Type B pancreatic cell (in vitro differentiated cells): ENCODE data around the gene B4GALNT4. TPM values are rescaled to one million over a fixed set of nuclear protein-coding genes. Genes with fewer than 3 reads are reported as not detected.

Source experiments
- DNase-seq: peaks from one replicate; pipeline ENCODE4 v3.0.0; 2021; ENCODE audit warnings: mixed read lengths; ENCODE audit not compliant: unreplicated experiment; ENCODE audit errors: extremely low spot score
- H3K27ac Mint-ChIP-seq: 2 replicates; pipeline ENCODE4 v1.8.0; 2021; ENCODE audit warnings: mild to moderate bottlenecking, mixed read lengths
- H3K27me3 Mint-ChIP-seq: 2 replicates; pipeline ENCODE4 v1.8.0; 2021; ENCODE audit warnings: mixed read lengths
- H3K36me3 Mint-ChIP-seq: 2 replicates; pipeline ENCODE4 v1.8.0; 2021; ENCODE audit warnings: mixed read lengths
- H3K4me1 Mint-ChIP-seq: one replicate; pipeline ENCODE4 v1.8.0; 2021; ENCODE audit warnings: mixed read lengths; ENCODE audit not compliant: unreplicated experiment
- H3K4me3 Mint-ChIP-seq: 2 replicates; pipeline ENCODE4 v1.8.0; 2021; ENCODE audit warnings: mild to moderate bottlenecking, mixed read lengths
- H3K9me3 Mint-ChIP-seq: 2 replicates; pipeline ENCODE4 v1.8.0; 2021; ENCODE audit warnings: mixed read lengths
- total RNA-seq: library from RNA; stranded (reverse); gene quantifications from 2 replicates; pipeline ENCODE4 v1.2.1, GENCODE V29; 2021; ENCODE audit warnings: low replicate concordance
- TF ChIP-seq, protein P1 (sequence below): fragments of 200-600 bp; sonication (generic); conservative IDR thresholded peaks from 2 replicates; pipeline ENCODE4 v1.5.0; 2021; ENCODE audit warnings: antibody characterized with exemption, mild to moderate bottlenecking

The B4GALNT4 gene
- total RNA-seq, 1 donor from 2014 or later = 185 TPM

DNA sequence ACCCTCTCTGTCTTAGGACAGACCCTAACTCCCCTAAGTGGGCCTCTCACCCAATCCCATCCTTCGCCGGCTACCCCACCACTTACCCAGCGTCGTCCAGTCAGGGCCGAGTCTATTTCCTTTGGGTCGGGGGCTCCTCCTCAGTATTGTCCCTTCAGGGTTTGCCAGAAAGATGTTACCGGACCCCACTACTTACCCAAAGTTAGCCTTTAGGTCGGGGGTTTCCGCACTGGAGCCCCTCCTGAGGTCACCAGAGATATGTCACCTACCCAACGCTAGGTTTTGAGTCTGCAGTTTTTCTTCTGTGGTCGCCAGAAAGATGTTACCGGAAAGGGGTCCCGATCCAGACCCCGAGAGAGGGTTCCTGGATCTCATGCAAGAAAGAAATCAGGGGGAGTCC, 17.9 kb upstream of the B4GALNT4 start:
- Mint-ChIP-seq H3K4me3 (no peak overlapping the region), H3K9me3 (peaks cover 3% of the 10 kb centered on the region), H3K36me3 (no peaks in the 10 kb centered on the region), H3K4me1 (peaks cover 28% of the 10 kb centered on the region), H3K27me3 (peaks cover 3% of the 10 kb centered on the region), H3K27ac (no peak overlapping the region)
- no peak for DNase-seq
- TF ChIP-seq, protein P1, sequence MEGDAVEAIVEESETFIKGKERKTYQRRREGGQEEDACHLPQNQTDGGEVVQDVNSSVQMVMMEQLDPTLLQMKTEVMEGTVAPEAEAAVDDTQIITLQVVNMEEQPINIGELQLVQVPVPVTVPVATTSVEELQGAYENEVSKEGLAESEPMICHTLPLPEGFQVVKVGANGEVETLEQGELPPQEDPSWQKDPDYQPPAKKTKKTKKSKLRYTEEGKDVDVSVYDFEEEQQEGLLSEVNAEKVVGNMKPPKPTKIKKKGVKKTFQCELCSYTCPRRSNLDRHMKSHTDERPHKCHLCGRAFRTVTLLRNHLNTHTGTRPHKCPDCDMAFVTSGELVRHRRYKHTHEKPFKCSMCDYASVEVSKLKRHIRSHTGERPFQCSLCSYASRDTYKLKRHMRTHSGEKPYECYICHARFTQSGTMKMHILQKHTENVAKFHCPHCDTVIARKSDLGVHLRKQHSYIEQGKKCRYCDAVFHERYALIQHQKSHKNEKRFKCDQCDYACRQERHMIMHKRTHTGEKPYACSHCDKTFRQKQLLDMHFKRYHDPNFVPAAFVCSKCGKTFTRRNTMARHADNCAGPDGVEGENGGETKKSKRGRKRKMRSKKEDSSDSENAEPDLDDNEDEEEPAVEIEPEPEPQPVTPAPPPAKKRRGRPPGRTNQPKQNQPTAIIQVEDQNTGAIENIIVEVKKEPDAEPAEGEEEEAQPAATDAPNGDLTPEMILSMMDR = no peak

DNA sequence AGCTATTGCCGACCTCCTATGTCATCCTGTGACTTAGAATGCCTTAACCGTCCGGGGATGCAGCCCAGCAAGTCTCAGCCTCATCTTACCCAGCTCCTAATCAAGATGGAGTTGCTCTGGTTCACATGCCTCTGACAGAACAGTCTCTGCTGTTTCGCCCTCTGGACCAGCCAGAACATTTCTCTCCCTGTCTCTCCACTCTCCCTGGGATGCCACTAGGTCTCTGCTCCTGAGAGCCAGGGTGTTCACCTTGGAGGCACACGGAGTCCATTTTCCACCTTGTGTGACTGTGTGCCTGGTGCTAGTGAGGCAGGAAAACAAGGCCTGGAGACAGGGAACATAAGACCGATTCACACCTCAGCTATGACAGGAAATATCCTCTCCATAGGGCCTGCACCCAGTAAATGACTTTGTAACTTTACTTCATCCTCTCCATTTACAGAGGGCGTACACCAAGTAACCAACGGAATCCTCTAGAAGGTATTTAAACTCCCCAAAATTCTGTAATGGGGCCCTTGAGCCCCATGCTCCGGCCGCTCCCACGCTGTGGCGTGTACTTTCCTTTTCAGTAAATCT, 16.8 kb upstream of the B4GALNT4 start:
- Mint-ChIP-seq H3K36me3 (no peaks in the 10 kb centered on the region), H3K4me1 (peaks cover 28% of the 10 kb centered on the region), H3K27ac (peak overlapping the region; percentile 82), H3K9me3 (peaks cover 3% of the 10 kb centered on the region), H3K4me3 (no peak overlapping the region), H3K27me3 (peaks cover 3% of the 10 kb centered on the region)
- DNase-seq = no peak
- TF ChIP-seq, protein P1 = no peak

DNA sequence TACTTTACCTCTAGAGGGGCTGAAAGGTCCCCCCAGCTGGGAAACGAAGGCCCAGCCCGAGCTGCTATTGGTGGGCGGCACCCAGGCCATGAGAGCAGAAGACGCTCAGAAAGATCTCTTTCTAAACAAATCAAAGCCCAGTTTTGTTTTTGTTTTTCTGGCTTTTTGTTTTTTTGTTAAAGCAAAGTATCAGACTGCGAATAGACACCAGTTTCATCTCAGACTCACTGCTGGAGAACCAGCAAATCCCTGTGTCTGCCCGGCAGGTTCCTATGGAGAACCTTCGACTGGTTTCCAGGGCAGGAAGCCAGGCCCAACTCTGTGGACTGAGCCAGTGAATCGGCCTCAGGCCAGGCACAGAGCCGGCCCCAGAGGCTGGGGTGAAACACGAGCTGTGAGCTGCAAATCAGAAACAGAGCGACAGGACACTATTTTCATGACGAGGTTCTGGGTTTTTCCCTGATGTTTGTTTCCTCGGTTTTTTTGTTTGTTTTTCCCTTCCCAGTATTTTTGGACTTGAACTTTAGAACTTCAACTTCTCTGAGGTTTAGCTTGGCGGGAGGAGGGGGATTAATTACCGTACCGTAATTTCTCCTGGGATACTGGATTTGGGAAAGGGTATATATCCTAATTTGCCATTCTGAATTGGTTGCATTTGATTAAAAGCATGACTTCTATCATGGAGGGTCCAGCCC, 16.0 kb upstream of the B4GALNT4 start:
- peak overlapping the region; percentile 70 for H3K4me3 Mint-ChIP-seq
- peaks cover 28% of the 10 kb centered on the region for H3K4me1 Mint-ChIP-seq
- TF ChIP-seq, protein P1 = no peak
- DNase-seq = no peak
- peak overlapping the region; percentile 82 for H3K27ac Mint-ChIP-seq
- H3K27me3 Mint-ChIP-seq = peaks cover 3% of the 10 kb centered on the region
- peaks cover 3% of the 10 kb centered on the region for H3K9me3 Mint-ChIP-seq
- H3K36me3 Mint-ChIP-seq = no peaks in the 10 kb centered on the region

DNA sequence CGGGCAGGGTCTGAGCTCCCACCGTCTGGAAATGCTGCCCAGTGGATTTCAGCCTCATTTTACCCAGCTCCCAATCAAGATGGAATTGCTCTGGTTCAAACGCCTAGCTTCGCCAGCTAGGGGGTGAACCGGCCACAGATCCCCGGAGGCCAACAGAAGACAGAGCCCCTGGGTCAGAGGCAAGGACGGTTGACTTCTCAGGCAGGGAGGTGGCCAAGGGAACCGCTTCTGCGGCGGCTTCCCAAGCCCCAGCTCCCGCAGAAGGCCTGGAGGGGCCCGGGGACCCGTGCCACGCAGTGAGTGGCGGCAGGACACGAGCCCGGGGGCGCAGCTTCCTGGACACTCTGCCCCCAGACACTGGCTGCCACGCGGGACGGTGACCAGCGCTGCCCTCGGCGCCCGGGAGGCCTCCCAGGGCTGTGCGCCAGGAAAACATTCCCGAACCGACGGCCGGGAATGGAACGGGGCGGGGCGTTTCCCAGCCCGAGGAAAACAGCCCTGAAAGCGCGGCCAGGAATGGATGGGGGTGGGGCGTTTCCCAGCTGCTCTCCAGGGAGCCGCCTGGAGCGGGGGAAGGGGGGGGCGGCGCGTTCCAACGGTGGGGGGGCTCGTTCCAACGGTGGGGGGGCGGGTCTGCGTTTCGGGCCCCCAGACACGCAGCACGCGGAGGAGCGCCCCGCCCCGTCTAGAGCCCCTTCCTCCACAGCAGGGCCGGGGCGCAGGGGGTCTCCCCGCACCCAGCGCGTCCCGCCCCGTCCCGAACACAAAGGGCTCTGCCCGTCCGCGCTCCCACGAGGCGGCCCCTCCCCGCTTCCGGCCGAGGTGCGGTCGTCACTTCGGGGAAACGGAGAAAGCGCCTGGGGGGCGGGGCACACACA, 13.5 kb upstream of the B4GALNT4 start:
- H3K27ac Mint-ChIP-seq = peak overlapping the region; percentile 59
- TF ChIP-seq, protein P1 = no peak
- peaks cover 22% of the 10 kb centered on the region for H3K4me1 Mint-ChIP-seq
- H3K27me3 Mint-ChIP-seq = peaks cover 7% of the 10 kb centered on the region
- peaks cover 3% of the 10 kb centered on the region for H3K9me3 Mint-ChIP-seq
- peak overlapping the region; percentile 70 for H3K4me3 Mint-ChIP-seq
- DNase-seq = peak; percentile 86
- H3K36me3 Mint-ChIP-seq = no peaks in the 10 kb centered on the region

DNA sequence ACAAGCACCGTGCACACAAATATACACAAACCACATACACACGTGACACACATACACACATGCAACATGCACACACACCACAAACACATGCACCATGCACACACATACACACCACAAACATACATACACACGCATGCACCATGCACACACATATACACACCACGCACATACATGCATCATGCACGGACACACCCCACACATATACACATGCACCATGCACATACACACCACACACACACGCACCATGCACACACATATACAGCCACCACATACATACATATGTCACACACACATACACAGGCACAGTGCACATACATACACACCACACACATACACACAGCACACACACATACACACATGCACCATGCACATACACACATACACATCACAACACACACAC, 12.7 kb upstream of the B4GALNT4 start:
- TF ChIP-seq, protein P1 = no peak
- Mint-ChIP-seq H3K9me3 (peaks cover 3% of the 10 kb centered on the region), H3K4me3 (no peak overlapping the region), H3K27ac (no peak overlapping the region), H3K4me1 (peaks cover 20% of the 10 kb centered on the region), H3K27me3 (peaks cover 7% of the 10 kb centered on the region), H3K36me3 (no peaks in the 10 kb centered on the region)
- DNase-seq = no peak
